AG20443 (cell line): Measurements from ENCODE around the gene TFAP2D.

Experiments used
- DNase-seq: peaks from one replicate; pipeline ENCODE4 v3.0.0; 2012; ENCODE audit warnings: low spot score, mixed read lengths

TFAP2D gene

GRCh38 chr6:50720623-50721022, 7.3 kb downstream of the TFAP2D start:
- peak; percentile 30 for DNase-seq

- no peak for DNase-seq
Observed at GRCh38 chr6:50721978-50722377, 8.7 kb downstream of the TFAP2D start.

- DNase-seq, result no peak
Observed at GRCh38 chr6:50722829-50723554, 9.7 kb downstream of the TFAP2D start.

GRCh38 chr6:50724381-50725124, 11.2 kb downstream of the TFAP2D start:
- no peak for DNase-seq

GRCh38 chr6:50734488-50734887, 21.2 kb downstream of the TFAP2D start:
- no peak for DNase-seq

GRCh38 chr6:50742161-50742560, 28.8 kb downstream of the TFAP2D start:
- DNase-seq, result no peak

- no peak for DNase-seq
Observed at GRCh38 chr6:50744976-50745375, 31.6 kb downstream of the TFAP2D start.

- DNase-seq, result no peak
Observed at GRCh38 chr6:50762798-50763197, 49.5 kb downstream of the TFAP2D start.

GRCh38 chr6:50778696-50779095, 65.4 kb downstream of the TFAP2D start:
- DNase-seq, result no peak

GRCh38 chr6:50780382-50780781, 67.1 kb downstream of the TFAP2D start:
- DNase-seq, result no peak

- DNase-seq, result no peak
Observed at GRCh38 chr6:50785921-50786320, 72.6 kb downstream of the TFAP2D start.

- DNase-seq, result peak; percentile 59
Observed at GRCh38 chr6:50791900-50792508, 78.7 kb downstream of the TFAP2D start.

- no peak for DNase-seq
Observed at GRCh38 chr6:50792771-50793170, 79.4 kb downstream of the TFAP2D start.

GRCh38 chr6:50795574-50795973, 82.2 kb downstream of the TFAP2D start:
- no peak for DNase-seq

- no peak for DNase-seq
Observed at GRCh38 chr6:50804283-50804682, 91.0 kb downstream of the TFAP2D start.

GRCh38 chr6:50807035-50807434, 93.7 kb downstream of the TFAP2D start:
- no peak for DNase-seq

- peak; percentile 33 for DNase-seq
Observed at GRCh38 chr6:50815436-50816114, 102.2 kb downstream of the TFAP2D start.

GRCh38 chr6:50816115-50816675, 102.9 kb downstream of the TFAP2D start:
- peak; percentile 72 for DNase-seq

GRCh38 chr6:50816947-50817645, 103.8 kb downstream of the TFAP2D start:
- DNase-seq, result no peak

GRCh38 chr6:50817646-50817950, 104.3 kb downstream of the TFAP2D start:
- no peak for DNase-seq

- no peak for DNase-seq
Observed at GRCh38 chr6:50818020-50818419, 104.7 kb downstream of the TFAP2D start.

GRCh38 chr6:50818673-50819072, 105.3 kb downstream of the TFAP2D start, which contains the start of gene TFAP2B:
Gene TFAP2B, plus strand, starts transcription at chr6:50818871. Its CDS starts 21 bp downstream, at chr6:50818892.
- no peak for DNase-seq
